Peyer's patch (tissue), 4 donors: Measurements from ENCODE around the gene DDAH2. TPM values are rescaled to one million over a fixed set of nuclear protein-coding genes. Genes with fewer than 3 reads are reported as not detected.

Source experiments
- DNase-seq, 3 donors: peaks; one replicate each; pipeline ENCODE4 v3.0.0-alpha.2; 2017 to 2019
- H3K27ac ChIP-seq, 4 donors: fragments of 200-600 bp; sonication (generic); one replicate each; pipeline ENCODE4 v1.5.1; 2016 to 2019
- H3K27me3 ChIP-seq, 2 donors: fragments of 200-600 bp; sonication (generic); one replicate each; pipeline ENCODE4 v1.5.1; 2019
- H3K36me3 ChIP-seq, 3 donors: fragments of 200-600 bp; sonication (generic); one replicate each; pipeline ENCODE4 v1.5.1; 2016 to 2019
- H3K4me1 ChIP-seq, 4 donors: fragments of 200-600 bp; sonication (generic); one replicate each; pipeline ENCODE4 v1.5.1; 2016 to 2019
- H3K4me3 ChIP-seq, 4 donors: fragments of 200-600 bp; sonication (generic); 1 replicate in 3 of 4; 2 replicates in 1 of 4; pipeline ENCODE4 v1.5.1; 2016 to 2019; ENCODE audit warnings: mild to moderate bottlenecking in 1 of 4
- H3K9me3 ChIP-seq, 4 donors: fragments of 200-600 bp; sonication (generic); one replicate each; pipeline ENCODE4 v1.5.1; 2016 to 2019; ENCODE audit warnings: mild to moderate bottlenecking in 1 of 4
- CTCF ChIP-seq, 6 experiments: fragments of 450-650 bp in 4 of 6; fragments of 200-600 bp in 2 of 6; sonication (generic) in 1 of 6; IDR thresholded peaks; one replicate each; pipeline ENCODE4 v1.5.1; 2017 to 2019; ENCODE audit warnings: antibody characterized with exemption in 6 of 6, mild to moderate bottlenecking in 3 of 6, moderate library complexity in 1 of 6
- POLR2A ChIP-seq, 2 donors: fragments of 450-650 bp; IDR thresholded peaks; one replicate each; pipeline ENCODE4 v1.5.1; 2017; ENCODE audit warnings: antibody characterized with exemption in 2 of 2, mild to moderate bottlenecking in 2 of 2, moderate library complexity in 2 of 2
- total RNA-seq, 4 donors: library from RNA; depleted of rRNA; stranded (reverse); fragments of >200 nt; gene quantifications; one replicate each; pipeline ENCODE4 v1.1.0, GENCODE V29; 2016

DDAH2 gene, protein sequence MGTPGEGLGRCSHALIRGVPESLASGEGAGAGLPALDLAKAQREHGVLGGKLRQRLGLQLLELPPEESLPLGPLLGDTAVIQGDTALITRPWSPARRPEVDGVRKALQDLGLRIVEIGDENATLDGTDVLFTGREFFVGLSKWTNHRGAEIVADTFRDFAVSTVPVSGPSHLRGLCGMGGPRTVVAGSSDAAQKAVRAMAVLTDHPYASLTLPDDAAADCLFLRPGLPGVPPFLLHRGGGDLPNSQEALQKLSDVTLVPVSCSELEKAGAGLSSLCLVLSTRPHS
- total RNA-seq: 100 to 1,000 TPM in 1 of 4 donors, 10 to 100 TPM in 3; 25.6 to 136 (median 53.3) TPM

DNA sequence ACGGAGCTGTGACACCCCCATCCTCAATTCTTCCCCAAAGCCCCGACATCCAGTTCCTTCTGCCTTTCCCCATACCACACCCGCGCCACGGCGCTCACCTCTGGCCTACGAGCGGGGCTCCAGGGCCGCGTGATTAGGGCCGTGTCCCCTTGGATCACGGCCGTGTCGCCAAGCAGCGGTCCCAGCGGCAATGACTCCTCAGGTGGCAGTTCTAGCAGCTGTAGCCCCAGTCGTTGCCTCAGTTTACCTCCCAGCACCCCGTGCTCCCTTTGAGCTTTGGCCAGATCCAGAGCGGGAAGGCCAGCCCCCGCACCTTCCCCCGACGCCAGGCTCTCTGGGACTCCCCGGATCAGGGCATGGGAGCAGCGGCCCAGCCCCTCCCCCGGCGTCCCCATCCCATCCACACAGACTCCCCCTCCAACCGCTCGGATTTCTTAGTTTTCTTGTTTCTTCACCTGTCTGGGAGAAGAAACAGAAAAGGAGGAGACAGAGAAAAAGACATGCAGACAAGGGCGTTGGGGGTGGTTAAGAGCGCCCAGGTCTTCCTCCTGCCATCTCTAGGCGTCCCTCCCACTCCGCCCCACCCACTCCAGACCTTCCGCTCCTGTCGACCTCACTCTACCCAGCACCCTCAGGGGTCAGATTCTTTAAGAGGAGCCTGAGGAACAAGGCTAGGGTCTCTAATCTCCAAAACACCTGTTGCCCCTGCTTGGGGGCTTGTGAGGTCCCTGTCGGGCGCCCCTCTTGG, at the start of gene DDAH2:
DDAH2 (minus strand) TSS at position 533 of the 748 bp plus-strand sequence; CDS start at position 395, 138 bp downstream.
- Histone ChIP-seq H3K4me1 (peaks cover 0 to 52% (median 13%) of the 10 kb centered on the region in 4 donors), H3K27ac (peak within 1 kb of the TSS; percentile 89 to 96 (median 94)), H3K36me3 (peaks cover 0 to 51% (median 0%) of the 10 kb centered on the region in 3 donors), H3K9me3 (no peaks in the 10 kb centered on the region), H3K4me3 (peak within 1 kb of the TSS; percentile 66 to 86 (median 71)), H3K27me3 (no peaks in the 10 kb centered on the region)
- TF ChIP-seq POLR2A (IDR thresholded peaks at IDR 0.05): no peak
- TF ChIP-seq CTCF (IDR thresholded peaks at IDR 0.05): peak in 3 of 6 experiments; percentile 74 to 76 (median 75)
- DNase-seq: no peak

- Histone ChIP-seq H3K27ac (peak overlapping the region in 1 of 4 donors; percentile 76), H3K4me1 (peaks cover 0 to 25% (median 6%) of the 10 kb centered on the region in 4 donors), H3K27me3 (no peaks in the 10 kb centered on the region), H3K9me3 (no peaks in the 10 kb centered on the region), H3K4me3 (no peak overlapping the region), H3K36me3 (peaks cover 0 to 53% (median 0%) of the 10 kb centered on the region in 3 donors)
- DNase-seq: no peak
- TF ChIP-seq POLR2A (IDR thresholded peaks at IDR 0.05): no peak
- no peak for TF ChIP-seq CTCF (IDR thresholded peaks at IDR 0.05)
These were observed 49.1 kb upstream of the DDAH2 start for GRCh38 chr6:31778193-31778592.

- Histone ChIP-seq H3K27ac (peak overlapping the region; percentile 45 to 76 (median 56)), H3K9me3 (no peaks in the 10 kb centered on the region), H3K4me1 (peaks cover 0 to 30% (median 8%) of the 10 kb centered on the region in 4 donors), H3K4me3 (no peak overlapping the region), H3K27me3 (no peaks in the 10 kb centered on the region), H3K36me3 (peaks cover 0 to 47% (median 0%) of the 10 kb centered on the region in 3 donors)
- no peak for DNase-seq
- TF ChIP-seq POLR2A (IDR thresholded peaks at IDR 0.05): no peak
- TF ChIP-seq CTCF (IDR thresholded peaks at IDR 0.05): no peak
These were observed 48.6 kb upstream of the DDAH2 start for GRCh38 chr6:31777667-31778050.

GRCh38 chr6:31776989-31777666, 48.0 kb upstream of the DDAH2 start, which contains the start of gene VWA7:
Gene VWA7, minus strand, starts transcription at chr6:31777328. Its CDS starts 549 bp downstream, at chr6:31776779.
- Histone ChIP-seq H3K4me1 (peaks cover 0 to 31% (median 8%) of the 10 kb centered on the region in 4 donors), H3K27me3 (no peaks in the 10 kb centered on the region), H3K9me3 (no peaks in the 10 kb centered on the region), H3K4me3 (peak within 1 kb of the TSS in 2 of 4 donors; percentile 26 to 36), H3K27ac (peak within 1 kb of the TSS; percentile 45 to 76 (median 56)), H3K36me3 (peaks cover 0 to 42% (median 0%) of the 10 kb centered on the region in 3 donors)
- TF ChIP-seq POLR2A (IDR thresholded peaks at IDR 0.05): peak; percentile 34 to 68
- TF ChIP-seq CTCF (IDR thresholded peaks at IDR 0.05): peak in 2 of 6 experiments; percentile 4 to 12
- DNase-seq: peak; percentile 58 to 90 (median 85)

GRCh38 chr6:31776485-31776988, 47.4 kb upstream of the DDAH2 start:
- Histone ChIP-seq H3K27ac (peak overlapping the region; percentile 45 to 76 (median 56)), H3K4me1 (peaks cover 0 to 31% (median 8%) of the 10 kb centered on the region in 4 donors), H3K27me3 (no peaks in the 10 kb centered on the region), H3K4me3 (peak overlapping the region in 2 of 4 donors; percentile 26 to 36), H3K9me3 (no peaks in the 10 kb centered on the region), H3K36me3 (peaks cover 0 to 36% (median 0%) of the 10 kb centered on the region in 3 donors)
- TF ChIP-seq CTCF (IDR thresholded peaks at IDR 0.05): no peak
- TF ChIP-seq POLR2A (IDR thresholded peaks at IDR 0.05): no peak
- no peak for DNase-seq
